Measurements from ENCODE around the gene CDH4.

GRCh38 chr20:61437280-61438206 lies 185.5 kb downstream of the CDH4 start:
- TF ChIP-seq, protein P1, sequence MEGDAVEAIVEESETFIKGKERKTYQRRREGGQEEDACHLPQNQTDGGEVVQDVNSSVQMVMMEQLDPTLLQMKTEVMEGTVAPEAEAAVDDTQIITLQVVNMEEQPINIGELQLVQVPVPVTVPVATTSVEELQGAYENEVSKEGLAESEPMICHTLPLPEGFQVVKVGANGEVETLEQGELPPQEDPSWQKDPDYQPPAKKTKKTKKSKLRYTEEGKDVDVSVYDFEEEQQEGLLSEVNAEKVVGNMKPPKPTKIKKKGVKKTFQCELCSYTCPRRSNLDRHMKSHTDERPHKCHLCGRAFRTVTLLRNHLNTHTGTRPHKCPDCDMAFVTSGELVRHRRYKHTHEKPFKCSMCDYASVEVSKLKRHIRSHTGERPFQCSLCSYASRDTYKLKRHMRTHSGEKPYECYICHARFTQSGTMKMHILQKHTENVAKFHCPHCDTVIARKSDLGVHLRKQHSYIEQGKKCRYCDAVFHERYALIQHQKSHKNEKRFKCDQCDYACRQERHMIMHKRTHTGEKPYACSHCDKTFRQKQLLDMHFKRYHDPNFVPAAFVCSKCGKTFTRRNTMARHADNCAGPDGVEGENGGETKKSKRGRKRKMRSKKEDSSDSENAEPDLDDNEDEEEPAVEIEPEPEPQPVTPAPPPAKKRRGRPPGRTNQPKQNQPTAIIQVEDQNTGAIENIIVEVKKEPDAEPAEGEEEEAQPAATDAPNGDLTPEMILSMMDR (IDR thresholded peaks at IDR 0.05; ENCODE audit: extremely low read depth in 1 of 2, insufficient read depth in 1 of 2, low read depth in 1 of 2, low read length in 2 of 2) = no peak
- TF ChIP-seq POLR2A (IDR thresholded peaks at IDR 0.05; ENCODE audit: low read depth, low read length) = no peak
- no peak for TF ChIP-seq POLR2AphosphoS5 (IDR thresholded peaks at IDR 0.05; ENCODE audit: insufficient read depth, low read depth, low read length)

All from endothelial cell of umbilical vein (primary cell).